Skeletal muscle cell (primary cell): Measurements from ENCODE around the gene PKNOX1.
A peak's percentile ranks its signal among the peaks of the same experiment; 100 is the strongest.
"Not testable (repeated sequence)": the region's sequence is repeated elsewhere in the genome, so short reads cannot be mapped to it uniquely, and the experiment has no call there.

Experiments used
- DNase-seq: peaks from one replicate; pipeline ENCODE4 v3.0.0-alpha.2; 2010; ENCODE audit warnings: low read depth
- H3K4me3 ChIP-seq: 2 replicates; pipeline ENCODE4 v1.5.1; 2011; ENCODE audit warnings: low read depth, mild to moderate bottlenecking, control low read depth, low read length, moderate library complexity

Gene PKNOX1

GRCh38 chr21:42973991-42974831 is at the start of gene PKNOX1:
Gene PKNOX1, plus strand, starts transcription at chr21:42974562. Its CDS starts 29,820 bp downstream, at chr21:43004382.
- H3K4me3 ChIP-seq = peak within 1 kb of the TSS; percentile 81
- peak; percentile 96 for DNase-seq

- DNase-seq = no peak
- no peak within 1 kb of the TSS for H3K4me3 ChIP-seq
Observed at GRCh38 chr21:42925114-42925926, 49.0 kb upstream of the PKNOX1 start, which contains the start of gene ERVH48-1. Gene ERVH48-1, minus strand, starts transcription at chr21:42925630. Its CDS starts 6,624 bp downstream, at chr21:42919006.

- H3K4me3 ChIP-seq, DNase-seq: not testable (repeated sequence)
Observed at GRCh38 chr21:42927474-42928200, 46.7 kb upstream of the PKNOX1 start.

GRCh38 chr21:42929969-42930368 is 44.4 kb upstream of the PKNOX1 start:
- no peak for DNase-seq
- no peak overlapping the region for H3K4me3 ChIP-seq

- no peak for DNase-seq
- H3K4me3 ChIP-seq = no peak overlapping the region
Observed at GRCh38 chr21:42931560-42932235, 42.7 kb upstream of the PKNOX1 start.

GRCh38 chr21:42932378-42933136 is 41.8 kb upstream of the PKNOX1 start:
- not testable (repeated sequence) for DNase-seq, H3K4me3 ChIP-seq

GRCh38 chr21:42933137-42933970 is 41.0 kb upstream of the PKNOX1 start:
- DNase-seq, H3K4me3 ChIP-seq: not testable (repeated sequence)

- not testable (repeated sequence) for DNase-seq, H3K4me3 ChIP-seq
Observed at GRCh38 chr21:42933973-42934372, 40.4 kb upstream of the PKNOX1 start.

GRCh38 chr21:42936360-42936759 is 38.0 kb upstream of the PKNOX1 start:
- DNase-seq, H3K4me3 ChIP-seq: not testable (repeated sequence)

GRCh38 chr21:42937034-42937940 is 37.1 kb upstream of the PKNOX1 start:
- DNase-seq, H3K4me3 ChIP-seq: not testable (repeated sequence)

- no peak overlapping the region for H3K4me3 ChIP-seq
- peak; percentile 11 for DNase-seq
Observed at GRCh38 chr21:42937960-42938605, 36.3 kb upstream of the PKNOX1 start.

GRCh38 chr21:42938606-42938995 is 35.8 kb upstream of the PKNOX1 start:
- not testable (repeated sequence) for DNase-seq

GRCh38 chr21:42939582-42940413 is 34.6 kb upstream of the PKNOX1 start:
- peak overlapping the region; percentile 41 for H3K4me3 ChIP-seq
- peak; percentile 96 for DNase-seq

More at GRCh38 chr21:42938606-42938995, 35.8 kb upstream of the PKNOX1 start:
- H3K4me3 ChIP-seq = not testable (repeated sequence)

- DNase-seq = no peak
- H3K4me3 ChIP-seq = no peak overlapping the region
Observed at GRCh38 chr21:42941696-42942085, 32.7 kb upstream of the PKNOX1 start.

GRCh38 chr21:42942244-42942643 is 32.1 kb upstream of the PKNOX1 start:
- no peak overlapping the region for H3K4me3 ChIP-seq
- no peak for DNase-seq
